Thymus (tissue), 11 donors: ENCODE data around the gene TMSB4X. TPM values are rescaled to one million over a fixed set of nuclear protein-coding genes. Genes with fewer than 3 reads are reported as not detected.

Experiments
- DNase-seq, 9 donors: peaks; one replicate each; pipeline ENCODE4 v3.0.0-alpha.2; 2013; ENCODE audit warnings: low spot score in 9 of 9, low read depth in 6 of 9, missing footprints in 1 of 9
- H3K27ac ChIP-seq, 2 donors: one replicate each; pipeline ENCODE4 v1.5.1; 2013; ENCODE audit warnings: control low read depth in 1 of 2, low read depth in 1 of 2, low read length in 1 of 2, mild to moderate bottlenecking in 1 of 2, moderate library complexity in 1 of 2
- H3K27me3 ChIP-seq, 2 donors: one replicate each; pipeline ENCODE4 v1.5.1; 2013; ENCODE audit warnings: low read length in 1 of 2; ENCODE audit not compliant: control insufficient read depth in 2 of 2, insufficient read depth in 1 of 2
- H3K36me3 ChIP-seq, 2 donors: one replicate each; pipeline ENCODE4 v1.5.1; 2013; ENCODE audit warnings: low read length in 1 of 2, mild to moderate bottlenecking in 1 of 2, moderate library complexity in 1 of 2; ENCODE audit not compliant: control insufficient read depth in 2 of 2, insufficient read depth in 2 of 2
- H3K4me1 ChIP-seq, 2 donors: one replicate each; pipeline ENCODE4 v1.5.1; 2013; ENCODE audit warnings: low read length in 2 of 2; ENCODE audit not compliant: control insufficient read depth in 2 of 2, insufficient read depth in 2 of 2
- H3K4me3 ChIP-seq, 2 donors: one replicate each; pipeline ENCODE4 v1.5.1; 2013; ENCODE audit warnings: low read length in 2 of 2, control low read depth in 1 of 2, mild to moderate bottlenecking in 1 of 2
- H3K9me3 ChIP-seq, 2 donors: one replicate each; pipeline ENCODE4 v1.5.1; 2013; ENCODE audit warnings: low read length in 1 of 2, mild to moderate bottlenecking in 1 of 2; ENCODE audit not compliant: control insufficient read depth in 2 of 2, insufficient read depth in 1 of 2
- WGBS: extraction: QIAGEN DNeasy Blood & Tissue Kit; methylation state at CpG from one replicate; pipeline ENCODE4 v1.1.7; 2013; 5-methylcytosine and 5-hydroxymethylcytosine counted together
- polyA plus RNA-seq: library from polyadenylated mRNA; stranded (reverse); fragments of 200-250 nt; gene quantifications from one replicate; pipeline ENCODE4 v1.2.3, GENCODE V29; 2013
- total RNA-seq: library from RNA; stranded (reverse); fragments of 120-200 nt; gene quantifications from one replicate; pipeline ENCODE4 v1.2.4, GENCODE V29; 2013
- donor health status: healthy.

The TMSB4X gene
- total and polyA plus RNA-seq, 2 donors, result 7,715 to 12,473 TPM

DNA sequence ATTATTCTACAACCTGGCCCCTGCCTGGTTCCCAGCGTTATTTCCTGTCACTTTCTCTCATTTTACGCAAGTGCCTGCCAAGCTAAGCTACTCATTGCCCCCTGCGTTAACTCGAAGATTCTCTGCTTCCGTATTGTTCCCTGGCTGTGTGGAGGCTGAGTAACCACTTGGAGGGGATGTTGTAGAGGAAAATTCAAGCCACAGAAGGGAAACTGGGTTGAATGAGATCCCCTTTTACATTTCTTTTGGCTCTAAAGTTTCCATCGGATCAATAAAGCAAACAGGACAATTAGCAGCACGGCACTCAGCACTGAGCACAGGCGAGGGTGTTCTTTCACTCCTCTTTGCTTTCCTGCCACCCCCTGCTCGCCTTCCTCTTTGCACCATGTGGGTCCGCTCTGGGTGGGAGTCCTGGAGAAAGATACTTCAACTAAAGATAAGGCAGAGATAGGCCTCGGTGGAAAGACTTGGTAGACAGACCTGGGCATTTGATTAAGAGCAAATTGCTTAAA, 4.2 kb upstream of the TMSB4X start:
- Histone ChIP-seq H3K27me3 (peaks cover 0 to 17% of the 10 kb centered on the region in 2 donors), H3K4me1 (peaks cover 8 to 47% of the 10 kb centered on the region in 2 donors), H3K9me3 (peaks cover 0 to 3% of the 10 kb centered on the region in 2 donors), H3K27ac (peak overlapping the region; percentile 93 to 94), H3K36me3 (no peaks in the 10 kb centered on the region), H3K4me3 (peak overlapping the region; percentile 29 to 37)
- peak in 2 of 9 donors; percentile 69 to 87 for DNase-seq
- 8% methylated on average over 11 of the region's 11 CpGs for WGBS

DNA sequence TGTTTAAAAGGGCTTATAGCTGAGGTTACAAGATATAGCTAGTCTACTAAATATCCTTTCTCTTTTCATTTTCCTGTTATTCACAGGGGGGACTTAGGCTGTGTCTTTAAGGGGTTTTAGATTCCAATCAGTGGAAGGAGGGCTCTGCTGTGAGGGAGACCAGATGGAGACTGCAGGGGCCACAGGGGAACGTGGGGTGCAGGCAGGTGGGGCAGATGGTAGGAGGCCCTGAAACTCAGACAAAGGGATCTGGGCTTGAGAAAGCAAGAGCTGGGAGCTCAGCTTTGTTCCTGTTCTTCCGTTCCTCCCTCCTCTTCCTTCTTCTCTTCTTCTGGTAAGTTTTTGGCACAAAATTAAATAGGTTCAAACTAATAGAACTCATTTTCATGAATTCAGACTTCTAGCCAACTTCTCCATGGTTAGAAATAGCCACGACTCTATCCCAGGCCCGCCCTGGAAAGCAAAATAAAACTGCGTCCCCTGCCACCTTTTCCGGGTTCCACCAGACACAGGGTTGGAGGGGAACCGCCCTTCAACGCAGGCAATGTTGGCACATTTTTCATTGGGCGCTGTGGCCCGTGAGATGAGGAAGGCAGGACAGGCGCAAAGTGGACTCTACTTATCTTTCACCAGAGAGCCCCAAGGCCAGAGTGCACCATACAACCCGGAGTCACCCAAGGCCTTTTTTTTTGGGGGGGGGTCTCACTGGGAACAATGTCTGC, 3.5 kb upstream of the TMSB4X start:
- DNase-seq, result peak in 1 of 9 donors; percentile 39
- WGBS, result 74% methylated on average over 12 of the region's 12 CpGs

GRCh38 chrX:12972243-12972642, 2.7 kb upstream of the TMSB4X start:
- 57% methylated on average over 6 of the region's 6 CpGs for WGBS
- Histone ChIP-seq H3K36me3 (peaks cover 0 to 8% of the 10 kb centered on the region in 2 donors), H3K27me3 (peaks cover 0 to 23% of the 10 kb centered on the region in 2 donors), H3K4me3 (peak overlapping the region; percentile 32 to 33), H3K4me1 (peaks cover 8 to 47% of the 10 kb centered on the region in 2 donors), H3K9me3 (peaks cover 0 to 3% of the 10 kb centered on the region in 2 donors), H3K27ac (peak overlapping the region; percentile 69 to 94)
- peak in 1 of 9 donors; percentile 44 for DNase-seq

More for the DNA sequence above, 3.5 kb upstream of the TMSB4X start:
- Histone ChIP-seq H3K36me3 (peaks cover 0 to 3% of the 10 kb centered on the region in 2 donors), H3K27me3 (peaks cover 0 to 23% of the 10 kb centered on the region in 2 donors), H3K4me1 (peaks cover 8 to 47% of the 10 kb centered on the region in 2 donors), H3K4me3 (peak overlapping the region; percentile 32 to 37), H3K27ac (peak overlapping the region; percentile 69 to 94), H3K9me3 (peaks cover 0 to 3% of the 10 kb centered on the region in 2 donors)

GRCh38 chrX:12972878-12973560, 1.9 kb upstream of the TMSB4X start:
- no peak for DNase-seq
- Histone ChIP-seq H3K27ac (peak overlapping the region; percentile 97 to 98), H3K27me3 (peaks cover 0 to 23% of the 10 kb centered on the region in 2 donors), H3K9me3 (peaks cover 0 to 3% of the 10 kb centered on the region in 2 donors), H3K36me3 (peaks cover 0 to 10% of the 10 kb centered on the region in 2 donors), H3K4me1 (peaks cover 3 to 42% of the 10 kb centered on the region in 2 donors), H3K4me3 (peak overlapping the region; percentile 80 to 89)
- 28% methylated on average over 12 of the region's 12 CpGs for WGBS

- H3K27me3 ChIP-seq, result peaks cover 0 to 23% of the 10 kb centered on the region in 2 donors
- peaks cover 0 to 10% of the 10 kb centered on the region in 2 donors for H3K36me3 ChIP-seq
- H3K27ac ChIP-seq, result peak overlapping the region; percentile 97 to 98
- peak overlapping the region; percentile 80 to 89 for H3K4me3 ChIP-seq
- 7% methylated on average over 19 of the region's 19 CpGs for WGBS
- H3K9me3 ChIP-seq, result peaks cover 0 to 3% of the 10 kb centered on the region in 2 donors
- DNase-seq, result peak in 2 of 9 donors; percentile 60 to 81
- H3K4me1 ChIP-seq, result peaks cover 3 to 36% of the 10 kb centered on the region in 2 donors
Observed at GRCh38 chrX:12973561-12974304, 1.2 kb upstream of the TMSB4X start.

DNA sequence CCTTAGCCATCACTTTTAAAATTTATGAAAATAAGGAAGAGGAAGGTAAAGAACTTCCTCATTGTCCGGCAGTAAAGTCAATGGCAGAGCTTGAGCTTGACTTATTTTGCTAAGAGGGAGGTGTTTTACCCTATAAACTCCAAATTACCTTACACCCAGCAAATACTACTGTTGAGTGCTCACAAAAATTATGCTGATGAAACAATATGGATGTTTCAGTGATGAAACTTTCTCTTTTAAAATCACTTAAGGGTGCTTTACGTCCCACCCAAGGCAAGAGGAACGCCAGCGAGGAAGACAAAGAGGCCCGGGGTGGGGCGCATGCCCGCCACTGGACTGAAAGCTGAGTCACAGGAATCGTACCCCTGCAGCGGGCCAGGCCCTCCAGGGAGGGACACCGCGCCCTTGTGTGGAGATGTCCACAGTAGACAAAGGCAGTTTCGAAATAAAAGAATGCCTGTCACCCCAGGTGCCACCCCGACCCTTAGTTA, 560 bp upstream of the TMSB4X start:
- Histone ChIP-seq H3K27ac (peak overlapping the region; percentile 97 to 98), H3K36me3 (peaks cover 0 to 10% of the 10 kb centered on the region in 2 donors), H3K27me3 (peaks cover 0 to 23% of the 10 kb centered on the region in 2 donors), H3K4me3 (peak overlapping the region; percentile 80 to 89), H3K4me1 (peaks cover 3 to 39% of the 10 kb centered on the region in 2 donors), H3K9me3 (peaks cover 0 to 3% of the 10 kb centered on the region in 2 donors)
- DNase-seq, result peak in 1 of 9 donors; percentile 69
- under 1% methylated on average over 13 of the region's 13 CpGs for WGBS

GRCh38 chrX:12975670-12975965, 708 bp downstream of the TMSB4X start:
- peaks cover 0 to 10% of the 10 kb centered on the region in 2 donors for H3K36me3 ChIP-seq
- H3K9me3 ChIP-seq, result peaks cover 0 to 3% of the 10 kb centered on the region in 2 donors
- H3K4me3 ChIP-seq, result peak overlapping the region; percentile 80 to 89
- H3K4me1 ChIP-seq, result peaks cover 0 to 40% of the 10 kb centered on the region in 2 donors
- no peak for DNase-seq
- WGBS, result 0% methylated on average over 26 of the region's 26 CpGs
- peaks cover 0 to 22% of the 10 kb centered on the region in 2 donors for H3K27me3 ChIP-seq
- H3K27ac ChIP-seq, result peak overlapping the region; percentile 97 to 98

GRCh38 chrX:12975991-12976558, 1.2 kb downstream of the TMSB4X start:
- Histone ChIP-seq H3K4me3 (peak overlapping the region; percentile 80 to 89), H3K36me3 (peaks cover 0 to 10% of the 10 kb centered on the region in 2 donors), H3K9me3 (peaks cover 0 to 3% of the 10 kb centered on the region in 2 donors), H3K27ac (peak overlapping the region; percentile 97 to 98), H3K4me1 (peaks cover 0 to 39% of the 10 kb centered on the region in 2 donors), H3K27me3 (peaks cover 0 to 20% of the 10 kb centered on the region in 2 donors)
- under 1% methylated on average over 34 of the region's 34 CpGs for WGBS
- DNase-seq, result peak in 1 of 9 donors; percentile 68
